Stimulated activated effector memory CD8-positive, alpha-beta T cell treated with anti-CD3 and anti-CD28 coated beads, Interleukin-12 subunit alpha, Interleukin-12 subunit beta, amount 100 ng/mL, for 72 hours (primary cell): Measurements from ENCODE around the gene KIF20B.

ENCODE experiments used
- ATAC-seq: fragments of 150-1000 bp; cut with Tn5 transposase; 2 replicates; pipeline ENCODE4 v1.10.0; 2021
- DNase-seq, 2 donors: peaks; one replicate each; pipeline ENCODE4 v3.0.0; 2021 to 2022; ENCODE audit warnings: low spot score in 2 of 2
- H3K27ac Mint-ChIP-seq: one replicate; pipeline ENCODE4 v1.8.0; 2022; ENCODE audit warnings: mild to moderate bottlenecking, mixed read lengths
- H3K36me3 Mint-ChIP-seq: one replicate; pipeline ENCODE4 v1.8.0; 2022; ENCODE audit warnings: mild to moderate bottlenecking, mixed read lengths
- H3K4me1 Mint-ChIP-seq: one replicate; pipeline ENCODE4 v1.8.0; 2022; ENCODE audit warnings: mixed read lengths
- H3K4me3 Mint-ChIP-seq: one replicate; pipeline ENCODE4 v1.8.0; 2022; ENCODE audit warnings: mild to moderate bottlenecking, mixed read lengths
- H3K9me3 Mint-ChIP-seq: one replicate; pipeline ENCODE4 v1.8.0; 2022; ENCODE audit warnings: mixed read lengths

KIF20B gene

GRCh38 chr10:89701242-89702120 is at the start of gene KIF20B:
Gene KIF20B, plus strand, starts transcription at chr10:89701590. Its CDS starts 3,705 bp downstream, at chr10:89705295.
- Mint-ChIP-seq H3K4me1 (peaks cover 36% of the 10 kb centered on the region), H3K4me3 (peak within 1 kb of the TSS; percentile 88), H3K27ac (peak within 1 kb of the TSS; percentile 94), H3K36me3 (peaks cover 23% of the 10 kb centered on the region), H3K9me3 (no peaks in the 10 kb centered on the region)
- DNase-seq (peak; percentile 86 to 96), ATAC-seq (peak; percentile 98)

GRCh38 chr10:89651916-89652573 is 49.3 kb upstream of the KIF20B start:
- Mint-ChIP-seq H3K9me3 (no peaks in the 10 kb centered on the region), H3K36me3 (no peaks in the 10 kb centered on the region), H3K4me1 (no peaks in the 10 kb centered on the region), H3K27ac (no peak overlapping the region), H3K4me3 (no peak overlapping the region)
- ATAC-seq (no peak), DNase-seq (no peak)

GRCh38 chr10:89652806-89653370 is 48.5 kb upstream of the KIF20B start:
- DNase-seq (no peak), ATAC-seq (no peak)
- no peaks in the 10 kb centered on the region for H3K36me3 Mint-ChIP-seq
- no peaks in the 10 kb centered on the region for H3K9me3 Mint-ChIP-seq
- no peak overlapping the region for H3K4me3 Mint-ChIP-seq
- no peaks in the 10 kb centered on the region for H3K4me1 Mint-ChIP-seq
- H3K27ac Mint-ChIP-seq: no peak overlapping the region

- no peaks in the 10 kb centered on the region for H3K36me3 Mint-ChIP-seq
- ATAC-seq: no peak
- H3K9me3 Mint-ChIP-seq: no peaks in the 10 kb centered on the region
- H3K4me3 Mint-ChIP-seq: no peak overlapping the region
- no peaks in the 10 kb centered on the region for H3K4me1 Mint-ChIP-seq
- no peak for DNase-seq
- no peak overlapping the region for H3K27ac Mint-ChIP-seq
Observed at GRCh38 chr10:89653410-89653869, 48.0 kb upstream of the KIF20B start.

GRCh38 chr10:89655722-89656121 is 45.7 kb upstream of the KIF20B start:
- H3K9me3 Mint-ChIP-seq: no peaks in the 10 kb centered on the region
- no peaks in the 10 kb centered on the region for H3K36me3 Mint-ChIP-seq
- no peaks in the 10 kb centered on the region for H3K4me1 Mint-ChIP-seq
- DNase-seq (no peak), ATAC-seq (no peak)
- no peak overlapping the region for H3K27ac Mint-ChIP-seq
- no peak overlapping the region for H3K4me3 Mint-ChIP-seq

GRCh38 chr10:89657302-89657701 is 44.1 kb upstream of the KIF20B start:
- H3K4me3 Mint-ChIP-seq: no peak overlapping the region
- H3K36me3 Mint-ChIP-seq: no peaks in the 10 kb centered on the region
- H3K9me3 Mint-ChIP-seq: no peaks in the 10 kb centered on the region
- DNase-seq: no peak
- ATAC-seq: no peak
- no peaks in the 10 kb centered on the region for H3K4me1 Mint-ChIP-seq
- H3K27ac Mint-ChIP-seq: no peak overlapping the region

GRCh38 chr10:89659143-89660131 is 42.0 kb upstream of the KIF20B start:
- no peaks in the 10 kb centered on the region for H3K4me1 Mint-ChIP-seq
- ATAC-seq: no peak
- H3K27ac Mint-ChIP-seq: no peak overlapping the region
- H3K4me3 Mint-ChIP-seq: no peak overlapping the region
- H3K9me3 Mint-ChIP-seq: no peaks in the 10 kb centered on the region
- DNase-seq: no peak
- no peaks in the 10 kb centered on the region for H3K36me3 Mint-ChIP-seq

- Mint-ChIP-seq H3K4me1 (no peaks in the 10 kb centered on the region), H3K27ac (no peak overlapping the region), H3K4me3 (no peak overlapping the region), H3K36me3 (no peaks in the 10 kb centered on the region), H3K9me3 (no peaks in the 10 kb centered on the region)
- ATAC-seq: no peak
- DNase-seq: no peak
Observed at GRCh38 chr10:89662596-89662995, 38.8 kb upstream of the KIF20B start.

- H3K4me1 Mint-ChIP-seq: no peaks in the 10 kb centered on the region
- H3K36me3 Mint-ChIP-seq: no peaks in the 10 kb centered on the region
- no peaks in the 10 kb centered on the region for H3K9me3 Mint-ChIP-seq
- no peak overlapping the region for H3K27ac Mint-ChIP-seq
- DNase-seq (no peak), ATAC-seq (no peak)
- H3K4me3 Mint-ChIP-seq: no peak overlapping the region
Observed at GRCh38 chr10:89663144-89663543, 38.2 kb upstream of the KIF20B start.

GRCh38 chr10:89664203-89664602 is 37.2 kb upstream of the KIF20B start:
- H3K36me3 Mint-ChIP-seq: no peaks in the 10 kb centered on the region
- DNase-seq: no peak
- H3K27ac Mint-ChIP-seq: no peak overlapping the region
- no peak overlapping the region for H3K4me3 Mint-ChIP-seq
- H3K9me3 Mint-ChIP-seq: no peaks in the 10 kb centered on the region
- no peaks in the 10 kb centered on the region for H3K4me1 Mint-ChIP-seq
- ATAC-seq: no peak

- Mint-ChIP-seq H3K4me1 (no peaks in the 10 kb centered on the region), H3K9me3 (no peaks in the 10 kb centered on the region), H3K4me3 (no peak overlapping the region), H3K36me3 (no peaks in the 10 kb centered on the region), H3K27ac (no peak overlapping the region)
- no peak for DNase-seq
- ATAC-seq: no peak
Observed at GRCh38 chr10:89665302-89665701, 36.1 kb upstream of the KIF20B start.

GRCh38 chr10:89666138-89666537 is 35.3 kb upstream of the KIF20B start:
- Mint-ChIP-seq H3K4me1 (no peaks in the 10 kb centered on the region), H3K36me3 (no peaks in the 10 kb centered on the region), H3K9me3 (no peaks in the 10 kb centered on the region), H3K4me3 (no peak overlapping the region), H3K27ac (no peak overlapping the region)
- no peak for DNase-seq
- ATAC-seq: no peak

GRCh38 chr10:89668386-89669071 is 32.9 kb upstream of the KIF20B start:
- Mint-ChIP-seq H3K4me3 (no peak overlapping the region), H3K27ac (no peak overlapping the region), H3K4me1 (no peaks in the 10 kb centered on the region), H3K9me3 (no peaks in the 10 kb centered on the region), H3K36me3 (no peaks in the 10 kb centered on the region)
- no peak for ATAC-seq
- no peak for DNase-seq

- no peak for ATAC-seq
- Mint-ChIP-seq H3K4me1 (no peaks in the 10 kb centered on the region), H3K4me3 (no peak overlapping the region), H3K27ac (no peak overlapping the region), H3K36me3 (no peaks in the 10 kb centered on the region), H3K9me3 (no peaks in the 10 kb centered on the region)
- DNase-seq: no peak
Observed at GRCh38 chr10:89669985-89670384, 31.4 kb upstream of the KIF20B start.
